ENCODE results near the gene PPP1R1B.
"Not testable (repeated sequence)": the region's sequence is repeated elsewhere in the genome, so short reads cannot be mapped to it uniquely, and the experiment has no call there.

The PPP1R1B gene

DNA sequence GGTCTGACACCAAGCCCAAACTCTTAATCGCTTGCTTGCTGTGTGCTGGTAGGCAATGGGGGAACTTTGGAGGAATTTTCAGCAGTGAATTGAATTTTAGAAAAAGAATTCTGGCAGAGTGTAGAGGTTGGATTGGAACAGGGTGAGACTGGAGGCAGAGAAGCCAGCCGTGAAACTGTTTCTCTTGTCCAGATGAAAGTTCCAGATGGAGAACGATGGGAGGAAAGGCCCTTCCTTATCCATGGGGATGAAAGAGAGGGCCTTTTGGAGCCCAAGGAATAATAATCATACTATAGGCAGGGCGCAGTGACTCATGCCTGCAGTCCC, 45.0 kb upstream of the PPP1R1B start:
- Histone ChIP-seq H2BK15ac (replicated peaks; ENCODE audit: low read depth) (no peak overlapping the region), H2AK5ac (ENCODE audit: low read length) (no peak overlapping the region), H3K79me1 (ENCODE audit: low read length) (no peaks in the 10 kb centered on the region), H4K5ac (ENCODE audit: low read length) (no peak overlapping the region), H3K4me2 (ENCODE audit: low read length) (no peak overlapping the region), H2BK120ac (ENCODE audit: low read depth, low read length) (no peak overlapping the region), H3K18ac (ENCODE audit: low read length) (no peak overlapping the region), H3K27me3 (ENCODE audit: insufficient read depth, low read length, poor library complexity) (no peaks in the 10 kb centered on the region), H3K36me3 (ENCODE audit: control insufficient read depth, insufficient read depth, low read length) (no peaks in the 10 kb centered on the region), H4K8ac (ENCODE audit: low read depth, low read length) (no peak overlapping the region), H3K23ac (ENCODE audit: low read length) (no peak overlapping the region), H3K4me1 (ENCODE audit: control insufficient read depth, low read depth, low read length) (peaks cover 4% of the 10 kb centered on the region), H3K4me3 (ENCODE audit: low read length) (no peak overlapping the region), H3K9ac (ENCODE audit: low read length) (no peak overlapping the region), H3K79me2 (ENCODE audit: control insufficient read depth, insufficient read depth, low read length) (no peaks in the 10 kb centered on the region), H2BK5ac (ENCODE audit: low read length) (no peak overlapping the region), H3K4ac (ENCODE audit: low read depth, low read length) (no peak overlapping the region), H3K56ac (ENCODE audit: low read length) (no peak overlapping the region), H3K27ac (ENCODE audit: low read depth, low read length) (no peak overlapping the region)
- no CpG with 5 or more reads among the region's 4 CpGs for WGBS (ENCODE audit: extremely low coverage, insufficient coverage, low lambda C conversion rate)
- DNase-seq: no peak

DNA sequence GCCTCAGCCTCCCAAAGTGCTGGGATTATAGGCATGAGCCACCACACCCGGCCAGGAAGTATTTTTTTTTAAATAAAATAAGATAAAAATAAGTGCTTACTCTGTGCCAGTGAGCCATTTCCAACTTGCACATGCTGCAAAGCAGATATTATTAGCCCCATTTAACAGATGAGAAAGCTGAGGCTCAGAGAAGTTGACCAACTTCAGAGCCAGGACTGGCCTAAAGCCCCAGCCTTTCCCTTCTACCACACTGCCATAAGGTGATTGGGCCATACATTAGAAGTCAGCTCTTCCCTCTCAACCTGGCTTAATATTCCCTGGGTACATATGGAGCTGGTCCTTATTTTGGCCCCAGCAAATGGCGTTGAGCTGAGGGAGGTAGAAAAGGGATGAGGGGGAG, 44.1 kb upstream of the PPP1R1B start:
- no peaks in the 10 kb centered on the region for H3K79me2 ChIP-seq (ENCODE audit: control insufficient read depth, insufficient read depth, low read length)
- H3K9ac ChIP-seq (ENCODE audit: low read length): no peak overlapping the region
- H3K4me1 ChIP-seq (ENCODE audit: control insufficient read depth, low read depth, low read length): peaks cover 4% of the 10 kb centered on the region
- no peak for DNase-seq
- no peak overlapping the region for H3K4me2 ChIP-seq (ENCODE audit: low read length)
- H3K4me3 ChIP-seq (ENCODE audit: low read length): no peak overlapping the region
- no peak overlapping the region for H3K4ac ChIP-seq (ENCODE audit: low read depth, low read length)
- no peak overlapping the region for H2AK5ac ChIP-seq (ENCODE audit: low read length)
- H2BK120ac ChIP-seq (ENCODE audit: low read depth, low read length): no peak overlapping the region
- no peak overlapping the region for H4K5ac ChIP-seq (ENCODE audit: low read length)
- H3K79me1 ChIP-seq (ENCODE audit: low read length): no peaks in the 10 kb centered on the region
- H3K27ac ChIP-seq (ENCODE audit: low read depth, low read length): no peak overlapping the region
- WGBS (ENCODE audit: extremely low coverage, insufficient coverage, low lambda C conversion rate): no CpG with 5 or more reads among the region's 2 CpGs
- H3K23ac ChIP-seq (ENCODE audit: low read length): no peak overlapping the region
- no peak overlapping the region for H3K18ac ChIP-seq (ENCODE audit: low read length)
- no peak overlapping the region for H2BK15ac ChIP-seq (replicated peaks; ENCODE audit: low read depth)
- H4K8ac ChIP-seq (ENCODE audit: low read depth, low read length): no peak overlapping the region
- H3K56ac ChIP-seq (ENCODE audit: low read length): no peak overlapping the region
- no peaks in the 10 kb centered on the region for H3K36me3 ChIP-seq (ENCODE audit: control insufficient read depth, insufficient read depth, low read length)
- no peaks in the 10 kb centered on the region for H3K27me3 ChIP-seq (ENCODE audit: insufficient read depth, low read length, poor library complexity)
- H2BK5ac ChIP-seq (ENCODE audit: low read length): no peak overlapping the region

DNA sequence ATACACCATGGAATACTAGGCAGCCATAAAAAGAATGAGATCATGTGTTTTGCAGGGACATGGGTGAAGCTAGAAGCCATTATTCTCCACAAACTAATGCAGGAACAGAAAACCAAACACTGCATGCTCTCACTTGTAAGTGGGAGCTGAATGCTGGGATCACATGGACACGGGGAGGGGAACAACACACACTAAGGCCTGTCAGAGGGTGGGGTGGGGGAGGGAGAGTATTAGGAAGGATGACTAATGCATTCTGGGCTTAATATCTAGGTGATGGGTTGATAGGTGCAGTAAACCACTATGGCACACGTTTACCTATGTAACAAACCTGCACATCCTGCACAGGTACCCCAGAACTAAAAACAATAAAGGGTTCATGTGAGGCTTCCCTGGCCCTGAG, 36.6 kb upstream of the PPP1R1B start:
- H2BK5ac ChIP-seq (ENCODE audit: low read length); H3K23ac ChIP-seq (ENCODE audit: low read length); H3K56ac ChIP-seq (ENCODE audit: low read length); H3K4ac ChIP-seq (ENCODE audit: low read depth, low read length); H3K4me3 ChIP-seq (ENCODE audit: low read length); DNase-seq; H3K18ac ChIP-seq (ENCODE audit: low read length); H2BK120ac ChIP-seq (ENCODE audit: low read depth, low read length); H3K79me2 ChIP-seq (ENCODE audit: control insufficient read depth, insufficient read depth, low read length); H4K5ac ChIP-seq (ENCODE audit: low read length); H3K79me1 ChIP-seq (ENCODE audit: low read length); H3K36me3 ChIP-seq (ENCODE audit: control insufficient read depth, insufficient read depth, low read length); H2BK15ac ChIP-seq (replicated peaks; ENCODE audit: low read depth); H4K8ac ChIP-seq (ENCODE audit: low read depth, low read length); H2AK5ac ChIP-seq (ENCODE audit: low read length); H3K4me2 ChIP-seq (ENCODE audit: low read length); H3K4me1 ChIP-seq (ENCODE audit: control insufficient read depth, low read depth, low read length); H3K9ac ChIP-seq (ENCODE audit: low read length); H3K27ac ChIP-seq (ENCODE audit: low read depth, low read length): not testable (repeated sequence)
- no CpG with 5 or more reads among the region's 2 CpGs for WGBS (ENCODE audit: extremely low coverage, insufficient coverage, low lambda C conversion rate)
- peaks cover 16% of the 10 kb centered on the region for H3K27me3 ChIP-seq (ENCODE audit: insufficient read depth, low read length, poor library complexity)

- Histone ChIP-seq H2BK5ac (ENCODE audit: low read length) (no peak overlapping the region), H3K4ac (ENCODE audit: low read depth, low read length) (no peak overlapping the region), H3K36me3 (ENCODE audit: control insufficient read depth, insufficient read depth, low read length) (no peaks in the 10 kb centered on the region), H4K5ac (ENCODE audit: low read length) (no peak overlapping the region), H3K27ac (ENCODE audit: low read depth, low read length) (no peak overlapping the region), H3K27me3 (ENCODE audit: insufficient read depth, low read length, poor library complexity) (peaks cover 36% of the 10 kb centered on the region), H3K9ac (ENCODE audit: low read length) (no peak overlapping the region), H2BK15ac (replicated peaks; ENCODE audit: low read depth) (no peak overlapping the region), H2BK120ac (ENCODE audit: low read depth, low read length) (no peak overlapping the region), H3K79me2 (ENCODE audit: control insufficient read depth, insufficient read depth, low read length) (no peaks in the 10 kb centered on the region), H3K18ac (ENCODE audit: low read length) (no peak overlapping the region), H3K23ac (ENCODE audit: low read length) (no peak overlapping the region), H3K4me1 (ENCODE audit: control insufficient read depth, low read depth, low read length) (no peaks in the 10 kb centered on the region), H3K4me3 (ENCODE audit: low read length) (no peak overlapping the region), H3K79me1 (ENCODE audit: low read length) (no peaks in the 10 kb centered on the region), H3K56ac (ENCODE audit: low read length) (no peak overlapping the region), H4K8ac (ENCODE audit: low read depth, low read length) (no peak overlapping the region), H3K4me2 (ENCODE audit: low read length) (no peak overlapping the region), H2AK5ac (ENCODE audit: low read length) (no peak overlapping the region)
- peak; percentile 83 for DNase-seq
- no CpG with 5 or more reads among the region's 22 CpGs for WGBS (ENCODE audit: extremely low coverage, insufficient coverage, low lambda C conversion rate)
Observed at GRCh38 chr17:39591958-39592954, 34.5 kb upstream of the PPP1R1B start.

DNA sequence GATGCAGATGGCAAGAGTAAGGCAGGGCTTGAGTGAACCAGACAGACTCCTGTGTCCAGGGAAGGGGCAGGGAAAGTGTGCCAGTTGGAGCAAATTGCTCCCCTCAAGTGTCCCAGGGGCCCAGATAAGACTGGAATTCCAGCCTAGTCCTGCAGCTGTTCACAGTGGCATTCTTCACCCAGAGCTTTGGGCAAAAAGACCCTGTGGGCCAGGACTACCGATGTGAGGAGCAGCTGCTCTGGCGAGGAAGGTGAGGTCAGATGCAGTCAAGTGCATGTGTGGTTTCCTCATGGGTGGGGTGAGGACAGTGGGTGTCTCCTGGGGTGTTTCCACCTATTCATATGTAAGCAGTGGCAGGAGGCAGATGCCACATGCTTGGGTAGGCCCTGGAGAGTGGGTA, 33.4 kb upstream of the PPP1R1B start:
- peaks cover 46% of the 10 kb centered on the region for H3K27me3 ChIP-seq (ENCODE audit: insufficient read depth, low read length, poor library complexity)
- WGBS (ENCODE audit: extremely low coverage, insufficient coverage, low lambda C conversion rate): no CpG with 5 or more reads among the region's 2 CpGs

GRCh38 chr17:39595294-39595693, 31.5 kb upstream of the PPP1R1B start:
- Histone ChIP-seq H3K36me3 (ENCODE audit: control insufficient read depth, insufficient read depth, low read length) (no peaks in the 10 kb centered on the region), H3K23ac (ENCODE audit: low read length) (no peak overlapping the region), H3K9ac (ENCODE audit: low read length) (no peak overlapping the region), H3K56ac (ENCODE audit: low read length) (no peak overlapping the region), H2BK120ac (ENCODE audit: low read depth, low read length) (no peak overlapping the region), H3K27ac (ENCODE audit: low read depth, low read length) (no peak overlapping the region), H4K5ac (ENCODE audit: low read length) (no peak overlapping the region), H3K4ac (ENCODE audit: low read depth, low read length) (no peak overlapping the region), H3K79me2 (ENCODE audit: control insufficient read depth, insufficient read depth, low read length) (no peaks in the 10 kb centered on the region), H2BK5ac (ENCODE audit: low read length) (no peak overlapping the region), H3K4me3 (ENCODE audit: low read length) (no peak overlapping the region), H3K4me1 (ENCODE audit: control insufficient read depth, low read depth, low read length) (no peaks in the 10 kb centered on the region), H3K79me1 (ENCODE audit: low read length) (no peaks in the 10 kb centered on the region), H4K8ac (ENCODE audit: low read depth, low read length) (no peak overlapping the region), H3K27me3 (ENCODE audit: insufficient read depth, low read length, poor library complexity) (peaks cover 65% of the 10 kb centered on the region), H3K18ac (ENCODE audit: low read length) (no peak overlapping the region), H3K4me2 (ENCODE audit: low read length) (no peak overlapping the region), H2BK15ac (replicated peaks; ENCODE audit: low read depth) (no peak overlapping the region), H2AK5ac (ENCODE audit: low read length) (no peak overlapping the region)
- DNase-seq: no peak
- no CpG with 5 or more reads among the region's 4 CpGs for WGBS (ENCODE audit: extremely low coverage, insufficient coverage, low lambda C conversion rate)

More for the DNA sequence above, 33.4 kb upstream of the PPP1R1B start:
- H3K27ac ChIP-seq (ENCODE audit: low read depth, low read length): no peak overlapping the region
- no peak overlapping the region for H4K8ac ChIP-seq (ENCODE audit: low read depth, low read length)
- H4K5ac ChIP-seq (ENCODE audit: low read length): no peak overlapping the region
- H3K36me3 ChIP-seq (ENCODE audit: control insufficient read depth, insufficient read depth, low read length): no peaks in the 10 kb centered on the region
- no peaks in the 10 kb centered on the region for H3K79me1 ChIP-seq (ENCODE audit: low read length)
- H3K18ac ChIP-seq (ENCODE audit: low read length): no peak overlapping the region
- H3K9ac ChIP-seq (ENCODE audit: low read length): no peak overlapping the region
- no peaks in the 10 kb centered on the region for H3K79me2 ChIP-seq (ENCODE audit: control insufficient read depth, insufficient read depth, low read length)
- H2AK5ac ChIP-seq (ENCODE audit: low read length): no peak overlapping the region
- H3K4me3 ChIP-seq (ENCODE audit: low read length): no peak overlapping the region
- no peak overlapping the region for H3K56ac ChIP-seq (ENCODE audit: low read length)
- DNase-seq: no peak
- H3K4me2 ChIP-seq (ENCODE audit: low read length): no peak overlapping the region
- H2BK15ac ChIP-seq (replicated peaks; ENCODE audit: low read depth): no peak overlapping the region
- H3K23ac ChIP-seq (ENCODE audit: low read length): no peak overlapping the region
- no peak overlapping the region for H3K4ac ChIP-seq (ENCODE audit: low read depth, low read length)
- no peak overlapping the region for H2BK5ac ChIP-seq (ENCODE audit: low read length)
- H2BK120ac ChIP-seq (ENCODE audit: low read depth, low read length): no peak overlapping the region
- no peaks in the 10 kb centered on the region for H3K4me1 ChIP-seq (ENCODE audit: control insufficient read depth, low read depth, low read length)
